ENCODE data around the gene MGRN1. TPM values are rescaled to one million over a fixed set of nuclear protein-coding genes. Genes with fewer than 3 reads are reported as not detected.
"Not testable (repeated sequence)": the region's sequence is repeated elsewhere in the genome, so short reads cannot be mapped to it uniquely, and the experiment has no call there.

MGRN1 gene
- total RNA-seq, 2 donors from 2014 or later, result 46.9 to 76.4 TPM

DNA sequence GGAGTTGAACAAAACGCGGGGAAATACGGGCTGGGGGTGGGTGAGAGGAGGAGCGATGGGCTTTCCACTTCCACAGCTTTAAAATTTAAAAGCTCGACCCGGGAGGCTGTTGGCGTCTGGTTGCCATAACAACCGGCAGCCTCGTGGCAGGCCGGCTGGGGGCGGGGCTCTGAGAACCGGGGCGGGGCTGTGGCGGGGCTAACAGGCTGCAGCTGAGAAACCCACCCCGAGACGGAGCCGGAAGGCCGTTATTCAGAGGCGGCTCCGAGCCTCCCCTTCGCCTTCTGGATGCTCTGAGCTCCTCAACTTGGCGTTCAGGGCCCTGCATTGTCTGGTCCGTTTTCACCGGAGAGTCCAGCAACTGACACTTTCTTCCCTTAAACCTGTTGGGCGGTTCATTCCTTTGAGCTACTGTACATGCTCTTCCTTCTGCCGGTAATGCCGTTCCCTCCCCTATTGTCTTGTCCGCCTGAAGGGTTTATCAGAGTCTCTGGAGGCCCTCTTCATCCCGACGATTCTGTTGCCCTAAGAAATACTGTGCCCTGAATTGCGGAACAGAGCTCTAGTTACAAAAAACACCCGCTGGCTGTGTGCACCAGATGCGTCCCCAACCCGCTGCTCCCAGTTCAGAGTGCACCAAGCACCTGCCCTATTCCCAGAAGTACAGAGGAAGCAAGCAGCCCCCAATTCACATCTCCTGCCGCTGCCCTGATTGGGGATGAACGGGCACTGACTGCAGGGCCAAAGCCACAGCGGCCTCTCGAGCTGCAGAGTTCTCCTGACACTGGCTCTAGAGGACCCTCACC lies 110.3 kb downstream of the MGRN1 start:
- peak overlapping the region; percentile 88 to 96 for H3K27ac Mint-ChIP-seq
- H3K36me3 Mint-ChIP-seq, result peaks cover 0 to 4% of the 10 kb centered on the region in 2 donors
- peak; percentile 85 to 94 for DNase-seq (ENCODE audit: low spot score in 2 of 2)
- peak; percentile 76 to 84 for ATAC-seq
- no peaks in the 10 kb centered on the region for H3K9me3 Mint-ChIP-seq

DNA sequence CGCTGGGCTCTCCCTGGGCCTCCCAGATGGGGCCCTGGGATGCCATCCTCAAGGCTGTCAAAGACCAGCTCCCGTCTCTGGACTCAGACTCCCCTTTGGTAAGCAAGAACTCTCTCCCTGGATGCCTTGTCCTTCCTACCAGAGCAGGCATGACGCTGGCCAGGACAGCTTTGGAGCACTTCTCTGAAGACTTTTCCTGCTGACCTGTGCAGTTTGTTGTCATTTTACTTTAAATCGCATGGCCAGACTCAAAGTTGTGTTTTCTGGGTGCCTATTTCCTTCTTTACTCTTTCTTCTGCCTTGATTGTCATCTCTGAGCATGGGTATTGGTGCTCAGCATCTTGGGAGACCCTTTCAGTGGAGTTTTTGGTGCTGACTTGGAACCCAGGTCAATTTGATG lies 111.9 kb downstream of the MGRN1 start:
- Mint-ChIP-seq H3K36me3 (peaks cover 0 to 4% of the 10 kb centered on the region in 2 donors), H3K9me3 (no peaks in the 10 kb centered on the region)

GRCh38 chr16:4737545-4737944 lies 112.9 kb downstream of the MGRN1 start:
- DNase-seq (ENCODE audit: low spot score in 2 of 2), result no peak
- no peak overlapping the region for H3K27ac Mint-ChIP-seq
- no peaks in the 10 kb centered on the region for H3K9me3 Mint-ChIP-seq
- ATAC-seq, result no peak
- peaks cover 0 to 4% of the 10 kb centered on the region in 2 donors for H3K36me3 Mint-ChIP-seq

More for the DNA sequence above, 111.9 kb downstream of the MGRN1 start:
- DNase-seq (ENCODE audit: low spot score in 2 of 2) (no peak), ATAC-seq (no peak)
- H3K27ac Mint-ChIP-seq, result no peak overlapping the region

GRCh38 chr16:4738370-4738769 lies 113.7 kb downstream of the MGRN1 start:
- ATAC-seq; H3K36me3 Mint-ChIP-seq; DNase-seq (ENCODE audit: low spot score in 2 of 2); H3K9me3 Mint-ChIP-seq: not testable (repeated sequence)
- peak overlapping the region in 1 of 2 donors; percentile 7 for H3K27ac Mint-ChIP-seq

Other genes starting within 250 kb of the MGRN1 start
- 10 to 100 TPM; 52.5 to 65.9 TPM for gene CORO7, start 208.2 kb upstream of the MGRN1 start, total RNA-seq
- 10 to 100 TPM; 66.2 to 79.2 TPM for gene DNAJA3, start 199.0 kb upstream of the MGRN1 start, total RNA-seq
- 10 to 100 TPM; 30.5 to 42.8 TPM for gene NMRAL1, start 150.2 kb upstream of the MGRN1 start, total RNA-seq
- 10 to 100 TPM; 32.5 to 56.4 TPM for gene HMOX2, start 148.4 kb upstream of the MGRN1 start, total RNA-seq
- gene CDIP1, start 86.1 kb upstream of the MGRN1 start, total RNA-seq, result 10 to 100 TPM; 27.5 to 32.9 TPM
- under 1 TPM; 0.05 to 0.19 TPM for gene C16orf96, start 68.5 kb upstream of the MGRN1 start, total RNA-seq
- gene UBALD1, start 9.9 kb upstream of the MGRN1 start, total RNA-seq, result 10 to 100 TPM; 12.5 to 33.4 TPM
- 10 to 100 TPM; 20.7 to 42.8 TPM for gene NUDT16L1, start 68.7 kb downstream of the MGRN1 start, total RNA-seq
- gene ANKS3, start 109.4 kb downstream of the MGRN1 start, total RNA-seq, result 10 to 100 TPM; 19.4 to 21.5 TPM
- under 1 TPM in 1 of 2 donors, not detected in 1; 0.09 TPM for gene DNAAF8, start 109.7 kb downstream of the MGRN1 start, total RNA-seq
- gene ZNF500, start 142.3 kb downstream of the MGRN1 start, total RNA-seq, result 10 to 100 TPM; 10.2 to 12.2 TPM
- not detected for gene SEPTIN12, start 163.5 kb downstream of the MGRN1 start, total RNA-seq
- gene SMIM22, start 170.5 kb downstream of the MGRN1 start, total RNA-seq, result not detected
- 10 to 100 TPM in 1 of 2 donors, 1 to 10 TPM in 1; 4.6 to 18.6 TPM for gene ROGDI, start 177.8 kb downstream of the MGRN1 start, total RNA-seq
- gene GLYR1, start 222.5 kb downstream of the MGRN1 start, total RNA-seq, result 10 to 100 TPM; 70.3 to 80.9 TPM
- 10 to 100 TPM; 23.7 to 42.0 TPM for gene UBN1, start 222.7 kb downstream of the MGRN1 start, total RNA-seq

All from activated naive CD4-positive, alpha-beta T cell treated with anti-CD3 and anti-CD28 coated beads, Interleukin-2, amount 50 U/mL, for 72 hours (primary cell).